ENCODE data around the gene ASIC2.

GRCh38 chr17:33288954-33289353 is 4.1 kb downstream of the ASIC2 start:
- no peak for TF ChIP-seq CTCF (IDR thresholded peaks at IDR 0.05; ENCODE audit: low read depth, low read length, poor library complexity, severe bottlenecking)
- no peak for TF ChIP-seq EZH2phosphoT487 (IDR thresholded peaks at IDR 0.05; ENCODE audit: borderline replicate concordance, low read length)
